H9 (cell line): ENCODE results near the gene KLC1. TPM values are rescaled to one million over a fixed set of nuclear protein-coding genes. Genes with fewer than 3 reads are reported as not detected.

Experiments
- DNase-seq: peaks from one replicate; pipeline ENCODE4 v3.0.0-alpha.2; 2017
- H2AFZ ChIP-seq: one replicate; pipeline ENCODE4 v1.6.1; 2013; ENCODE audit warnings: mild to moderate bottlenecking, low read length, control low read depth, moderate library complexity
- H2AK5ac ChIP-seq: 2 replicates; pipeline ENCODE4 v1.6.1; 2013; ENCODE audit warnings: low read length, control low read depth, mixed read lengths; ENCODE audit not compliant: insufficient read length
- H2BK120ac ChIP-seq: one replicate; pipeline ENCODE4 v1.6.1; 2013; ENCODE audit warnings: low read depth, mild to moderate bottlenecking, low read length, control low read depth, inconsistent platforms; ENCODE audit not compliant: poor library complexity, severe bottlenecking
- H2BK12ac ChIP-seq: 2 replicates; pipeline ENCODE4 v1.6.1; 2013; ENCODE audit warnings: low read length, control low read depth, mixed read lengths, low read depth; ENCODE audit not compliant: insufficient read length
- H2BK15ac ChIP-seq: 2 replicates; pipeline ENCODE4 v1.6.1; 2013; ENCODE audit warnings: low read depth, low read length, control low read depth
- H2BK20ac ChIP-seq: one replicate; pipeline ENCODE4 v1.6.1; 2013; ENCODE audit warnings: low read depth, mild to moderate bottlenecking, low read length, control low read depth, inconsistent platforms; ENCODE audit not compliant: poor library complexity, severe bottlenecking
- H2BK5ac ChIP-seq: 2 replicates; pipeline ENCODE4 v1.6.1; 2013; ENCODE audit warnings: low read length, control low read depth, mixed read lengths; ENCODE audit not compliant: insufficient read length
- H3K14ac ChIP-seq: 2 replicates; pipeline ENCODE4 v1.6.1; 2013; ENCODE audit warnings: low read length, control low read depth; ENCODE audit not compliant: insufficient read depth
- H3K18ac ChIP-seq: 2 replicates; pipeline ENCODE4 v1.6.1; 2013; ENCODE audit warnings: low read depth, mild to moderate bottlenecking, mixed read lengths, low read length, control low read depth; ENCODE audit not compliant: insufficient read length
- H3K23ac ChIP-seq: 2 replicates; pipeline ENCODE4 v1.6.1; 2013; ENCODE audit warnings: low read length, control low read depth, mixed read lengths, low read depth; ENCODE audit not compliant: insufficient read length
- H3K23me2 ChIP-seq: 2 replicates; pipeline ENCODE4 v1.6.1; 2013; ENCODE audit warnings: low read depth, mild to moderate bottlenecking, mixed read lengths, low read length, control low read depth; ENCODE audit not compliant: insufficient read length, poor library complexity, severe bottlenecking
- H3K27ac ChIP-seq: 2 replicates; pipeline ENCODE4 v1.5.1; 2013; ENCODE audit warnings: low read length, control low read depth, mixed read lengths, low read depth; ENCODE audit not compliant: insufficient read length
- H3K27me3 ChIP-seq: 2 replicates; pipeline ENCODE4 v1.6.1; 2013; ENCODE audit warnings: low read length, control low read depth, inconsistent platforms; ENCODE audit not compliant: insufficient read depth
- H3K4ac ChIP-seq: 2 replicates; pipeline ENCODE4 v1.6.1; 2013; ENCODE audit warnings: low read depth, mild to moderate bottlenecking, control low read depth, inconsistent platforms, low read length, moderate library complexity
- H3K4me1 ChIP-seq: 2 replicates; pipeline ENCODE4 v1.6.1; 2013; ENCODE audit warnings: low read length, control low read depth, inconsistent platforms; ENCODE audit not compliant: insufficient read depth
- H3K4me2 ChIP-seq: 2 replicates; pipeline ENCODE4 v1.6.1; 2013; ENCODE audit warnings: low read length, control low read depth, mixed read lengths; ENCODE audit not compliant: insufficient read length, insufficient read depth
- H3K56ac ChIP-seq: 2 replicates; pipeline ENCODE4 v1.6.1; 2013; ENCODE audit warnings: low read depth, mild to moderate bottlenecking, mixed read lengths, low read length, control low read depth; ENCODE audit not compliant: insufficient read length
- H3K79me1 ChIP-seq: 2 replicates; pipeline ENCODE4 v1.6.1; 2013; ENCODE audit warnings: low read depth, mild to moderate bottlenecking, moderate library complexity, low read length, control low read depth, inconsistent platforms; ENCODE audit not compliant: insufficient read depth, poor library complexity, severe bottlenecking
- H3K79me2 ChIP-seq: 2 replicates; pipeline ENCODE4 v1.6.1; 2013; ENCODE audit warnings: low read length, control low read depth, inconsistent platforms; ENCODE audit not compliant: insufficient read depth
- H3K9ac ChIP-seq: 2 replicates; pipeline ENCODE4 v1.6.1; 2013; ENCODE audit warnings: low read length, control low read depth, mixed read lengths; ENCODE audit not compliant: insufficient read length; ENCODE audit errors: extremely low read depth
- H3K9me3 ChIP-seq: one replicate; pipeline ENCODE4 v1.6.1; 2013; ENCODE audit warnings: low read depth, low read length, inconsistent platforms; ENCODE audit not compliant: control insufficient read depth
- H3T11ph ChIP-seq: one replicate; pipeline ENCODE4 v1.6.1; 2013; ENCODE audit warnings: mild to moderate bottlenecking, low read length, control low read depth, inconsistent platforms
- H4K20me1 ChIP-seq: one replicate; pipeline ENCODE4 v1.6.1; 2013; ENCODE audit not compliant: control insufficient read depth, insufficient read length, insufficient read depth
- H4K5ac ChIP-seq: 2 replicates; pipeline ENCODE4 v1.6.1; 2013; ENCODE audit warnings: low read depth, mild to moderate bottlenecking, mixed read lengths, low read length, control low read depth; ENCODE audit not compliant: insufficient read length
- H4K8ac ChIP-seq: replicated peaks from 2 replicates; pipeline ENCODE4 v1.6.1; 2013; ENCODE audit warnings: low read length, control low read depth, mixed read lengths, low read depth; ENCODE audit not compliant: insufficient read length
- H4K91ac ChIP-seq: 2 replicates; pipeline ENCODE4 v1.6.1; 2013; ENCODE audit warnings: low read depth, mild to moderate bottlenecking, moderate library complexity, mixed read lengths, low read length, control low read depth; ENCODE audit not compliant: insufficient read length
- H3K27ac Mint-ChIP-seq, 3 experiments: 2 replicates in 2 of 3; 3 replicates in 1 of 3; pipeline ENCODE4 v1.8.0; 2020 to 2021; ENCODE audit warnings: mixed read lengths in 3 of 3, mild to moderate bottlenecking in 1 of 3, moderate library complexity in 1 of 3
- H3K27me3 Mint-ChIP-seq: 2 replicates; pipeline ENCODE4 v1.8.0; 2021; ENCODE audit warnings: low read depth, mild to moderate bottlenecking, moderate library complexity, mixed read lengths
- H3K36me3 Mint-ChIP-seq, 3 experiments: 2 replicates in 2 of 3; 3 replicates in 1 of 3; pipeline ENCODE4 v1.8.0; 2020 to 2021; ENCODE audit warnings: low read depth in 3 of 3, mixed read lengths in 3 of 3; ENCODE audit not compliant: insufficient read depth in 1 of 3
- H3K4me1 Mint-ChIP-seq, 2 experiments: 2 replicates each; pipeline ENCODE4 v1.8.0; 2020; ENCODE audit warnings: mixed read lengths in 2 of 2
- H3K4me3 Mint-ChIP-seq, 2 experiments: 2 replicates in 1 of 2; 3 replicates in 1 of 2; pipeline ENCODE4 v1.8.0; 2020 to 2021; ENCODE audit warnings: mild to moderate bottlenecking in 2 of 2, mixed read lengths in 2 of 2, moderate library complexity in 1 of 2
- H3K9me3 Mint-ChIP-seq, 2 experiments: 2 replicates in 1 of 2; 3 replicates in 1 of 2; pipeline ENCODE4 v1.8.0; 2020; ENCODE audit warnings: mild to moderate bottlenecking in 2 of 2, mixed read lengths in 2 of 2, moderate library complexity in 1 of 2
- CTCF ChIP-seq: fragments of 200-600 bp; sonication (generic); conservative IDR thresholded peaks from 3 replicates; pipeline ENCODE4 v1.8.0; 2021; ENCODE audit warnings: antibody characterized with exemption, mild to moderate bottlenecking
- WGBS: extraction: QIAGEN DNeasy Blood & Tissue Kit; methylation state at CpG from one replicate; pipeline ENCODE4 v1.1.7; 2013; ENCODE audit warnings: missing lambda C conversion rate, low lambda C conversion rate, mixed read lengths; ENCODE audit not compliant: insufficient read length; ENCODE audit errors: extremely low coverage; 5-methylcytosine and 5-hydroxymethylcytosine counted together
- total RNA-seq: library from RNA; stranded (reverse); gene quantifications from 2 replicates; pipeline ENCODE4 v1.2.1, GENCODE V29; 2021

KLC1 gene
- total RNA-seq, 1 experiment from 2014 or later, result 143 TPM

GRCh38 chr14:103650213-103650612, 21.2 kb downstream of the KLC1 start:
- Histone ChIP-seq H4K91ac (no peak overlapping the region), H2BK5ac (no peak overlapping the region), H3K79me1 (peaks cover 9% of the 10 kb centered on the region), H2BK15ac (no peak overlapping the region), H3K79me2 (peaks cover 9% of the 10 kb centered on the region; the same call in 1 of the 2 replicates), H2BK120ac (no peak overlapping the region), H3K27ac (no peak overlapping the region), H3K23ac (no peak overlapping the region), H3K18ac (no peak overlapping the region), H4K8ac (no peak overlapping the region), H3T11ph (no peak overlapping the region), H2AK5ac (no peak overlapping the region), H4K20me1 (no peaks in the 10 kb centered on the region), H3K4me2 (no peak overlapping the region), H2BK20ac (no peak overlapping the region), H3K23me2 (no peaks in the 10 kb centered on the region), H3K14ac (no peak overlapping the region), H2AFZ (no peak overlapping the region), H3K4ac (no peak overlapping the region), H3K9ac (no peak overlapping the region), H4K5ac (no peak overlapping the region), H3K9me3 (no peaks in the 10 kb centered on the region), H3K4me1 (no peaks in the 10 kb centered on the region), H2BK12ac (no peak overlapping the region), H3K56ac (no peak overlapping the region), H3K27me3 (no peaks in the 10 kb centered on the region)
- TF ChIP-seq CTCF, result no peak
- no CpG with 5 or more reads among the region's 4 CpGs for WGBS
- peak overlapping the region in 1 of 3 experiments; percentile 19; a peak in 2 of 7 replicates for H3K27ac Mint-ChIP-seq
- peaks cover 8 to 24% (median 17%) of the 10 kb centered on the region in 3 experiments; a peak in 6 of 7 replicates for H3K36me3 Mint-ChIP-seq
- no peak overlapping the region for H3K4me3 Mint-ChIP-seq
- H3K27me3 Mint-ChIP-seq, result no peaks in the 10 kb centered on the region
- no peaks in the 10 kb centered on the region for H3K9me3 Mint-ChIP-seq
- DNase-seq, result no peak
- no peaks in the 10 kb centered on the region for H3K4me1 Mint-ChIP-seq
